Measurements from ENCODE around the gene VCY.
"Not testable (repeated sequence)": the region's sequence is repeated elsewhere in the genome, so short reads cannot be mapped to it uniquely, and the experiment has no call there.

GRCh38 chrY:13986373-13986772 is at the start of gene VCY:
- not testable (repeated sequence) for TF ChIP-seq CTCF, POLR2A (IDR thresholded peaks at IDR 0.05)

Data from Peyer's patch (tissue), 4 donors.